A673 (cell line): ENCODE measurements around the gene IQGAP3.

Experiments
- CTCF ChIP-seq: fragments of 300-800, 200-600 bp; sonication (generic); conservative IDR thresholded peaks from 2 replicates; pipeline ENCODE4 v1.5.1; 2017; ENCODE audit warnings: low read depth, mild to moderate bottlenecking, antibody characterized with exemption, low read length, moderate library complexity, mixed read lengths
- EZH2 ChIP-seq: fragments of 200-600 bp; sonication (generic); IDR thresholded peaks from 2 replicates; pipeline ENCODE4 v1.6.1; 2017; ENCODE audit warnings: borderline replicate concordance, low read depth, mild to moderate bottlenecking, mixed read lengths, antibody characterized with exemption, low read length; ENCODE audit not compliant: poor library complexity, severe bottlenecking

GRCh38 chr1:156492591-156493080, 79.7 kb downstream of the IQGAP3 start:
- TF ChIP-seq CTCF (no peak), EZH2 (no peak)
